Osteoblast (primary cell): ENCODE results near the gene FAM76A. TPM values are rescaled to one million over a fixed set of nuclear protein-coding genes. Genes with fewer than 3 reads are reported as not detected.

Source experiments
- DNase-seq: peaks from one replicate; pipeline ENCODE4 v3.0.0; 2011; ENCODE audit warnings: low spot score, mixed read lengths; ENCODE audit not compliant: insufficient read length; ENCODE audit errors: missing footprints
- H2AFZ ChIP-seq: 2 replicates; pipeline ENCODE4 v1.6.0; 2011; ENCODE audit warnings: mild to moderate bottlenecking, low read length
- H3K27ac ChIP-seq: 2 replicates; pipeline ENCODE4 v1.5.1; 2011; ENCODE audit warnings: mild to moderate bottlenecking, low read depth, low read length, moderate library complexity
- H3K27me3 ChIP-seq: 2 replicates; pipeline ENCODE4 v1.6.0; 2012; ENCODE audit warnings: mild to moderate bottlenecking, control low read depth, inconsistent platforms, low read length, moderate library complexity; ENCODE audit not compliant: insufficient read depth
- H3K36me3 ChIP-seq: 2 replicates; pipeline ENCODE4 v1.5.1; 2011; ENCODE audit warnings: mild to moderate bottlenecking, low read length, control low read depth, moderate library complexity; ENCODE audit not compliant: insufficient read depth
- H3K4me1 ChIP-seq: 2 replicates; pipeline ENCODE4 v1.5.1; 2011; ENCODE audit warnings: mild to moderate bottlenecking, low read length, control low read depth, moderate library complexity; ENCODE audit not compliant: insufficient read depth
- H3K4me2 ChIP-seq: 2 replicates; pipeline ENCODE4 v1.6.0; 2011; ENCODE audit warnings: mild to moderate bottlenecking, low read length; ENCODE audit not compliant: insufficient read depth
- H3K4me3 ChIP-seq: fragments of 200-600 bp; sonication (generic); 3 replicates; pipeline ENCODE4 v1.5.1; 2012; ENCODE audit warnings: mild to moderate bottlenecking, low read length, inconsistent platforms; ENCODE audit not compliant: insufficient read depth
- H3K79me2 ChIP-seq: 2 replicates; pipeline ENCODE4 v1.6.0; 2012; ENCODE audit warnings: mild to moderate bottlenecking, low read length, control low read depth, inconsistent platforms; ENCODE audit not compliant: insufficient read depth
- H3K9me3 ChIP-seq: 2 replicates; pipeline ENCODE4 v1.5.1; 2011; ENCODE audit warnings: low read depth, low read length, control low read depth
- H4K20me1 ChIP-seq: 2 replicates; pipeline ENCODE4 v1.6.0; 2012; ENCODE audit warnings: mild to moderate bottlenecking, low read length, control low read depth; ENCODE audit not compliant: insufficient read depth
- total RNA-seq: library from RNA; depleted of rRNA; stranded (reverse); fragments of >200 nt; gene quantifications from 2 replicates; pipeline ENCODE4 v1.2.3, GENCODE V29; 2012
- TF ChIP-seq, protein P1 (sequence below): IDR thresholded peaks from 2 replicates; pipeline ENCODE4 v1.5.1; 2011; ENCODE audit warnings: mild to moderate bottlenecking, low read depth, low read length, moderate library complexity; ENCODE audit errors: extremely low read depth

FAM76A gene
- total RNA-seq, 1 donor = 22.8 TPM

DNA sequence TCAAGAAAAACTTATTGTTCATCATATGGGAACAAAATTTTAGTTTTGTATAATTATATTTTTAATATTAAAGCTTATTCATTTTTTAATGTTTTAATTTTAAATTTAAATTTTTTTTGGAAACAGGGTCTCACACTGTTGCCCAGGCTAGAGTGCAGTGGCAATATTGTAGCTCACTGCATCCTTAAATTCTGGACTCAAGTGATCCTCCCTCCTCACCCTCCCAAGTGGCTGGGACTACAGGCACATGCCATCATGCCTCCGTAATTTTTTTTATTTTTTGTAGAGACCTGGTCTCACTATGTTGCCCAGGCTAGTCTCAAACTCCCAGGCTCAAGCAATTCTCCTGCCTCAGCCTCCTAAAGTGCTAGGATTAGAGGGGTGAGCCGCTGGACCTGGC lies 20.2 kb upstream of the FAM76A start:
- Histone ChIP-seq H3K79me2 (no peaks in the 10 kb centered on the region), H3K27me3 (peaks cover 3% of the 10 kb centered on the region), H3K4me1 (no peaks in the 10 kb centered on the region), H3K36me3 (no peaks in the 10 kb centered on the region), H3K4me3 (no peak overlapping the region), H2AFZ (no peak overlapping the region), H3K9me3 (no peaks in the 10 kb centered on the region), H3K4me2 (no peak overlapping the region), H4K20me1 (no peaks in the 10 kb centered on the region), H3K27ac (no peak overlapping the region)
- TF ChIP-seq, protein P1, sequence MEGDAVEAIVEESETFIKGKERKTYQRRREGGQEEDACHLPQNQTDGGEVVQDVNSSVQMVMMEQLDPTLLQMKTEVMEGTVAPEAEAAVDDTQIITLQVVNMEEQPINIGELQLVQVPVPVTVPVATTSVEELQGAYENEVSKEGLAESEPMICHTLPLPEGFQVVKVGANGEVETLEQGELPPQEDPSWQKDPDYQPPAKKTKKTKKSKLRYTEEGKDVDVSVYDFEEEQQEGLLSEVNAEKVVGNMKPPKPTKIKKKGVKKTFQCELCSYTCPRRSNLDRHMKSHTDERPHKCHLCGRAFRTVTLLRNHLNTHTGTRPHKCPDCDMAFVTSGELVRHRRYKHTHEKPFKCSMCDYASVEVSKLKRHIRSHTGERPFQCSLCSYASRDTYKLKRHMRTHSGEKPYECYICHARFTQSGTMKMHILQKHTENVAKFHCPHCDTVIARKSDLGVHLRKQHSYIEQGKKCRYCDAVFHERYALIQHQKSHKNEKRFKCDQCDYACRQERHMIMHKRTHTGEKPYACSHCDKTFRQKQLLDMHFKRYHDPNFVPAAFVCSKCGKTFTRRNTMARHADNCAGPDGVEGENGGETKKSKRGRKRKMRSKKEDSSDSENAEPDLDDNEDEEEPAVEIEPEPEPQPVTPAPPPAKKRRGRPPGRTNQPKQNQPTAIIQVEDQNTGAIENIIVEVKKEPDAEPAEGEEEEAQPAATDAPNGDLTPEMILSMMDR = no peak
- DNase-seq = no peak

DNA sequence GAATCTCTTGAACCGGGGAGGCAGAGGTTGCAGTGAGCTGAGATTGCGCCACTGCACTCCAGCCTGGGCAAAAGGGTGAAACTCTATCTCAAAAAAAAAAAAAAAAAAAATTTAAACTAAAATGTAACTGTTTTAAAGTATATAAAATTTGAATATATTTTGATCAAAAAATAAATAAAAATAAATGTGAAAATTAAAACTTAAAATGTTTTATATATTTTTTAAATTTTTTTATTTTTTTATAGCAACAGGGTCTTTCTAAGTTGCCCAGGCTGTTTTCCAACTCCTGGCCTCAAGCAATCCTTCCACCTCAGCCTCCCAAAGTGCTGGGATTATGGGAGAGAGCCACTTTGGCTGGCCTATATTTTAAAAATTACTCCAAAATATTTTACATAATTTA lies 15.2 kb upstream of the FAM76A start:
- Histone ChIP-seq H3K27ac (no peak overlapping the region), H3K4me2 (no peak overlapping the region), H3K36me3 (no peaks in the 10 kb centered on the region), H3K4me3 (no peak overlapping the region), H3K4me1 (no peaks in the 10 kb centered on the region), H3K79me2 (no peaks in the 10 kb centered on the region), H3K9me3 (no peaks in the 10 kb centered on the region), H2AFZ (no peak overlapping the region), H3K27me3 (peaks cover 3% of the 10 kb centered on the region), H4K20me1 (no peaks in the 10 kb centered on the region)
- TF ChIP-seq, protein P1 = no peak
- DNase-seq = no peak

DNA sequence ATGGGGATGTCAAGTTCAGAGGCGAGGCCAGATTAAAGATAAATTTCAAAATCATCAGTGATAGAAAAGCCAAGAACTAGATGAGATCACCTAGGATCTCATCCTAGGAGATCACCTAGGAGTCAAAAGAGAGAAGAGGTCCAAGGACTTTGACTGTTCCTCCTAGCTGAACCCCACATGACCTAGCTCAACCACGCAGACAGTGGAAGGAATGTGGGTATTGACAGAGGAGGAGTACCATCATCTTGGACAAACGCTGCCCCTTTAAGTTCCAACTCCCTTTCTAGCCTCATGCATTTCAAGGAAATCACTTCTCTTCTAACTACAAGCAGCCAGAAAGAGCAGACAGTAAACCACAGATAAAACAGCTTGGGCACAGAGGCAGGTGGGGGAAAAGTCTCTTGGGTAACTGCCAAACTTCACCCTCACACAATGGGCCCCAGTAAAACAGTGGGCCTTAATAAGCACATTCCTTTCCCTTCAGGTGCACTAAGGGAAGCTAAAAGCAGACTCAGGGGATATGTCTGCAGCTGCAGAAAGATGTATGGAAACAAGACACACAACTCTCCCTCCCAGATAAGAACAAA lies 12.5 kb upstream of the FAM76A start:
- H3K4me2 ChIP-seq = no peak overlapping the region
- TF ChIP-seq, protein P1 = no peak

DNA sequence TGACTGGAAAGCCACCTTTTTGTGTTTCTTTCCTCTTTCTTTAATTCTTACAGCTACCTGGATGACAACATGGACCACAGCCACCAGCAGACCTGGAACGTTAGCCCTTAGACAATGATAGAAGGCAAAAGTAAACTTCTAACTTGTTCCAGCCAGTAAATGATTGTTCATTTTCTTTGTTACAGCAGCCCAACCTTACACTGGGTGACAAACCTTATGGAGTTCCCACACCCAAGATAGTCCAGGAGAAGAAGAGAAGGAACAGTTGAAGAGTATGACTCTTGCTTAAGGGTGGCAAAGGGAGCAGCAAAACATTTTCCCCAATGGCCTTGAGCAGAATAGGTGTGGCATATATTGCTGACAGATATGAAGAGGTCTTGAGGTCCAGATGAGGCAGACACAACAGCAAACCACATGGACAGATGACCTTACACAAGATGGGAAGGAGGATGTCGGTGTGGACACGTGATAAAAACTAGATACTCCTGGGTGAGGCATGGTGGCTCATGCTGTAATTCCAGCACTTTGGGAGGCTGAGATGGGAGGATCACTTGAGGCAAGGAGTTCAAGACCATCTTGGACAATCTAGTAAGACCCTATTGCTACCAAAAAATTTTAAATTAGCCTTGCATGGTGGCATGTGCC lies 11.8 kb upstream of the FAM76A start:
- no peak overlapping the region for H3K4me3 ChIP-seq

More for the DNA sequence above, 12.5 kb upstream of the FAM76A start:
- H3K4me1 ChIP-seq = no peaks in the 10 kb centered on the region
- no peaks in the 10 kb centered on the region for H4K20me1 ChIP-seq
- no peak overlapping the region for H2AFZ ChIP-seq
- no peaks in the 10 kb centered on the region for H3K36me3 ChIP-seq
- H3K27ac ChIP-seq = no peak overlapping the region
- no peaks in the 10 kb centered on the region for H3K79me2 ChIP-seq
- H3K4me3 ChIP-seq = no peak overlapping the region
- H3K27me3 ChIP-seq = peaks cover 6% of the 10 kb centered on the region
- DNase-seq = no peak
- H3K9me3 ChIP-seq = peaks cover 4% of the 10 kb centered on the region

More for the DNA sequence above, 11.8 kb upstream of the FAM76A start:
- Histone ChIP-seq H3K4me1 (no peaks in the 10 kb centered on the region), H3K79me2 (no peaks in the 10 kb centered on the region), H3K4me2 (no peak overlapping the region), H3K36me3 (no peaks in the 10 kb centered on the region), H2AFZ (no peak overlapping the region), H3K27me3 (peaks cover 8% of the 10 kb centered on the region), H3K9me3 (peaks cover 4% of the 10 kb centered on the region), H4K20me1 (no peaks in the 10 kb centered on the region), H3K27ac (no peak overlapping the region)
- DNase-seq = peak; percentile 22
- TF ChIP-seq, protein P1 = no peak
